NCI-H2196 treated with DMSO at 0.1 percent for 48 hours (cell line): ENCODE results near the gene KRTAP10-6.
"Not testable (repeated sequence)": the region's sequence is repeated elsewhere in the genome, so short reads cannot be mapped to it uniquely, and the experiment has no call there.

Experiments
- DNase-seq: peaks from one replicate; lab custom pipeline; 2025; ENCODE audit not compliant: unreplicated experiment; lab: John Stamatoyannopoulos, UW

The KRTAP10-6 gene

DNA sequence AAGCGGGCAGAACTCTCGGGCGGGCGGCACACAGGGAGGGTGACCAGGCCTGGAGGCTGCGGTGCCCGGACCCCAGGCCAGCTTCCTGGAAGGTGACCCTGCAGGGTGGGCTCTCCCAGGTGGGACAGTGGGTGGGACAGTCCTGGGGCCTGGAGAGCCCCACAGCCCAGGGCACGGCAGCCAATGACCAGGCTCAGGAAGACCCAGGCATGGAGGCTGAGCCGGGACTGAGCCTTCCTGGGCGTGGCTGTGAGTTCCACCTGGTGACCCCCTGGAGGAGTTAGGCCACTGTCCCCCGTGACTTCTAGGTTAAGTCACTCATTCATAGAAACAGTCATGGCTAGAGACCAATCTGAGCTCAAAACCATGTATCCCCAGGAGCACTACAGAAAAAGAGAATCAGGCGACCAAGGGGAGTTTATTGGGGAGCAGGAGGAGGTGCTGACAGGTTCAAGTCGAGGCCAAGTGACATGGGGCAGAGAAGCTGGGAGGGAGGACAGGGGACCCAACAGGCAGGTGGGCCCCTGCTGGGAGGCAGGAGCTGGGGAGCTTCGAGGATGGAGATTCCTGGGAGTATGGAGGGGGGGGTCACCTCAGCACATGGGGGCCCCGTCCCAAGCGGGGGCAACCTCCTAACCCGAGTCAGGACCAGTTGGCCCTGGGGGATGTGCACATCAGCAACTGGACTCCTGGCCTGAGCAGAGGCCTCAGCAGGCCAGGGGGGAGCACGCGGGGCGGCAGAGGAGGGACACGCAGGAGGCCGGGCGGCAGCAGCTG, 13.1 kb downstream of the KRTAP10-6 start:
- no peak for DNase-seq

DNA sequence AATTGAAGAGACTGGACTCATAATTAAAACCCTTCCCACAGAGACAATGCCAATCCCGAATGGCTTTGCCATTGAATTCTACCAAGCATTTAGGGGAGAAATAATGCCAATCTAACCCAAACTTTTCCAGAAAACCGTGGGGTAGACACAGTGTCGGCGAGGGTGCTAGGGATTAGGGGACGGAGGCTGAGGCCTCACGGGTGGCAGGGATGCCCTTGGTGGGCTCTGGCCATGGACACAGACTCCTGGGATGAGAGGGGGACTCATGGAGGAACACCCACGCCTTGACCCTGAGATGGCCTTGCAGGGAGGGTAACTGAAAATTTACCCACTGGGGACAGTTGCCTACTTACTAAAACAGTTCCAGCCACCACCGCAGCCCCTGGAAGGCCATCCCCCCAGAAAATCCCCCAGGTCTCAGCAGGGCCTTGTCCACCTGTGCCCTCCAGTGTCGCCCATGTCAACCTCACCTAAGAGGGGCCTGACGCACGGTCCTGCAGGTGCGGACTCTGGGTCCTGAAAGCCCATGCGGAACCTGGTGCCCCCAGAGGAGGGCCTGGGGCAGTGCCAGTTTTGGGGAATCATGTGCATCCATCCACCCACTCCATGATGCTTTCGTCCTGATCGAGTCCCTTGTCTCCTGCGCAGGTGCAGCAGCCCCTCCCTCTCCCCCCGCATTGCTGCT, 13.8 kb downstream of the KRTAP10-6 start:
- DNase-seq = no peak

DNA sequence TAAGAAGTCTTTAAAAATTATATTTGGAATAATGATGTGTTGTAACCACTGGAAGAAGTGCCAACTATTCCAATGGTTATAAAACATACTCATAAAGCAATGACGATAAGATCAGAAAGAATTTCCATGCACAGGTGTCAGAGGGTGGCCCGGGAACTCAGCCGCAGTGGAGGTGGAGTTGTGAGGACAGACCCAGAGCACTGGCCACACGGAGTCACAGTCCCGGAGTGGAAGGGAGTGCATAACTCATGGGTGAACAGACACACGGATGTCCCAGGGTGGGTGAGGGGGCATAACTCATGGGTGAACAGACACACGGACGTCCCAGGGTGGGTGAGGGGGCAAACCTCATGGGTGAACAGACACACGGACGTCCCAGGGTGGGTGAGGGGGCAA, 16.3 kb downstream of the KRTAP10-6 start:
- DNase-seq = no peak

DNA sequence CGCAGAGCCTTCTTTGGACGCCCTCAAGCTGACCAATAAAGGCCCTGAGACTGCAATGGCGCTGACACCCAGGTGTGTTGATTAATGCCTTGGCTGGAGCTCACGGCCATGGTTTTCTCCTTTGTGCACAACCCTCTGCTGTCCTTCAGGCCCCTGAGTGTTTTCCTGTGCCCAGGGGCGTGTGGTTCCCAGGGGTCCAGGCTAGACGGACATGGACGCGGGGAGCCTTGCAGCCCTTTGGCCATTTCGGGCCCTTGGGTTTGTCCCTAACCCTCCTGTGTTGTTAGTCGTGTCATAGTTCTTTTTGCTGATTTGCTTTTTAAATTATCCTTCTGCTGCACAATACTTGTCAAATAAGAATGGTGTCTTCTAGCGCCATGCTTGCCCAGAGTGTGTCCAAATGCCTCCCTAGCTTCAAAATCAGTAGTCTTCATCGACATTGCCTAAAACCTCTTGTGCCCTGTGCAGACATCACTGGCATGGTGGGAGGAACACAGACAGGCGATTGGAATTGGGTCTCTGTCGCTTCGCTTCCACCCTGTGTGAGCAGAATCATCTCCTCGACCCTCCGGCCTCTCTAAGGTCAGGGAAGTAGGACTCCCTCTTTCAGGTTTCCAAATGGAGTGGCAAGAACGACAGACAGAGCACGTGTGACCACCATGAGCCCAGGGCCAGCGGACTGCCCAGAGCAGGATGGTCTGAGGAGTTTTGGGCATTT, 16.8 kb downstream of the KRTAP10-6 start:
- DNase-seq = no peak

DNA sequence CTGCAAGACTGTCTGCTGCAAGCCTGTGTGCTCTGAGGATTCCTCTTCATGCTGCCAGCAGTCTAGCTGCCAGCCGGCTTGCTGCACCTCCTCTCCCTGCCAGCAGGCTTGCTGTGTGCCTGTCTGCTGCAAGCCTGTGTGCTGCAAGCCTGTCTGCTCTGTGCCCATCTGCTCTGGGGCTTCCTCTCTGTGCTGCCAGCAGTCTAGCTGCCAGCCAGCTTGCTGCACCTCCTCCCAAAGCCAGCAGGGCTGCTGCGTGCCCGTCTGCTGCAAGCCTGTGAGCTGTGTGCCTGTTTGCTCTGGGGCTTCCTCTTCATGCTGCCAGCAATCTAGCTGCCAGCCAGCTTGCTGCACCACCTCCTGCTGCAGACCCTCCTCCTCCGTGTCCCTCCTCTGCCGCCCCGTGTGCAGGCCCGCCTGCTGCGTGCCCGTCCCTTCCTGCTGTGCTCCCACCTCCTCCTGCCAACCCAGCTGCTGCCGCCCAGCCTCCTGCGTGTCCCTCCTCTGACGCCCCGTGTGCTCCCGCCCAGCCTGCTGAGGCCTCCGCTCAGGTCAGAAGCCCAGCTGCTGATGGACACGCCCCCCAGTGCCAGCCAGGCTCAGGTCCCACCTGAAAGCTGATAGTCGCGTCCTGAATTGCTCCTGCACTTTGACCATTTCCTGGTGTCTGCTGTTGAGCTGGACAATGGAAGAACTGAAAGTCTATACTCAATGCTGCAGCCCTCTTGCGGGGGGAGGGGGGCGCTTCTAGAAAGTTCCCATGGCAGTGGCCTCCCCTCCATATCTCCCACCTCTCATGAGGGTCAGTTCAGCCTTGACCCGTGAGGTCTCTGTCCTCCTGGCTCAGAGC, 17.6 kb downstream of the KRTAP10-6 start:
- DNase-seq = no peak

DNA sequence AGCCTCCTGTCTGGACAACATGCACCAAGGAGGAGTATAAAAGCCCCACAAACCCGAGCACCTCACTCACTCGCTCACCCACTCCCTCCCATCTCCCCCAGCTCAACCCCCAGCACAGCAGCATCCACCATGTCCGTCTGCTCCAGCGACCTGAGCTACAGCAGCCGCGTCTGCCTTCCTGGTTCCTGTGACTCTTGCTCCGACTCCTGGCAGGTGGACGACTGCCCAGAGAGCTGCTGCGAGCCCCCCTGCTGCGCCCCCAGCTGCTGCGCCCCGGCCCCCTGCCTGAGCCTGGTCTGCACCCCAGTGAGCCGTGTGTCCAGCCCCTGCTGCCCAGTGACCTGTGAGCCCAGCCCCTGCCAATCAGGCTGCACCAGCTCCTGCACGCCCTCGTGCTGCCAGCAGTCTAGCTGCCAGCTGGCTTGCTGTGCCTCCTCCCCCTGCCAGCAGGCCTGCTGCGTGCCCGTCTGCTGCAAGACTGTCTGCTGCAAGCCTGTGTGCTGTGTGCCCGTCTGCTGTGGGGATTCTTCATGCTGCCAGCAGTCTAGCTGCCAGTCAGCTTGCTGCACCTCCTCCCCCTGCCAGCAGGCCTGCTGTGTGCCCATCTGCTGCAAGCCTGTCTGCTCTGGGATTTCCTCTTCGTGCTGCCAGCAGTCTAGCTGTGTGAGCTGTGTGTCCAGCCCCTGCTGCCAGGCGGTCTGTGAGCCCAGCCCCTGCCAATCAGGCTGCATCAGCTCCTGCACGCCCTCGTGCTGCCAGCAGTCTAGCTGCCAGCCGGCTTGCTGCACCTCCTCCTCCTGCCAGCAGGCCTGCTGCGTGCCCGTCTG, 18.5 kb downstream of the KRTAP10-6 start, which contains the start of gene KRTAP10-4:
Gene KRTAP10-4 (plus strand): TSS at position 100 of the 827 bp plus-strand sequence. CDS start 30 bp downstream, at position 130.
- not testable (repeated sequence) for DNase-seq

DNA sequence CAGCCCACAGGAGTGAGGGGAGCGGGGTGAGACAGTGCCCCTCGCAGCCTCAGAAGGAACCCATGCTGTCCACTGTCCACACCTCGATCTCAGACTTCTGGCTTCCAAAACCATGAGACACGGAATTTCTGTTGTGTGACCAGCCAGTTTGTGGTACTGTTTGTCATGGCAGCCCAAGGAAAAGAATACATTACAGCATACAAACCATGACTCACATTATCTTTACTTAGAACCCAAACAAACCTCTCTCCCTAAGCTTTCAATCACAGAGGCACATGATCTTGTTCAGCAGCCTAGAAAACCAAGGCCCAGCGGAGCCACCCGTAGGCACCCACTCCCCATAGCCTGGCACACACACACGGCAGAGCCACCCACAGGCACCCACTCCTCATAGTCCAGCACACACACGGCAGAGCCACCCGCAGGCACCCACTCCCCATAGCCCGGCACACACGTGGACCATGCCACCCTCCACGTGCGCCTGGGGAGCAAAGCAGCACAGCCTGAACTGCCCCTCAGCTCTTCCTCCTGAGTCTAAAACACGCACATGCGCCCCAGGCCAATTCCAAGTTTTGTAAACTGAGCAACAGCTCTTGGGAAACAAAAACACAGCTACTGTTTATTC, 19.2 kb downstream of the KRTAP10-6 start:
- no peak for DNase-seq

DNA sequence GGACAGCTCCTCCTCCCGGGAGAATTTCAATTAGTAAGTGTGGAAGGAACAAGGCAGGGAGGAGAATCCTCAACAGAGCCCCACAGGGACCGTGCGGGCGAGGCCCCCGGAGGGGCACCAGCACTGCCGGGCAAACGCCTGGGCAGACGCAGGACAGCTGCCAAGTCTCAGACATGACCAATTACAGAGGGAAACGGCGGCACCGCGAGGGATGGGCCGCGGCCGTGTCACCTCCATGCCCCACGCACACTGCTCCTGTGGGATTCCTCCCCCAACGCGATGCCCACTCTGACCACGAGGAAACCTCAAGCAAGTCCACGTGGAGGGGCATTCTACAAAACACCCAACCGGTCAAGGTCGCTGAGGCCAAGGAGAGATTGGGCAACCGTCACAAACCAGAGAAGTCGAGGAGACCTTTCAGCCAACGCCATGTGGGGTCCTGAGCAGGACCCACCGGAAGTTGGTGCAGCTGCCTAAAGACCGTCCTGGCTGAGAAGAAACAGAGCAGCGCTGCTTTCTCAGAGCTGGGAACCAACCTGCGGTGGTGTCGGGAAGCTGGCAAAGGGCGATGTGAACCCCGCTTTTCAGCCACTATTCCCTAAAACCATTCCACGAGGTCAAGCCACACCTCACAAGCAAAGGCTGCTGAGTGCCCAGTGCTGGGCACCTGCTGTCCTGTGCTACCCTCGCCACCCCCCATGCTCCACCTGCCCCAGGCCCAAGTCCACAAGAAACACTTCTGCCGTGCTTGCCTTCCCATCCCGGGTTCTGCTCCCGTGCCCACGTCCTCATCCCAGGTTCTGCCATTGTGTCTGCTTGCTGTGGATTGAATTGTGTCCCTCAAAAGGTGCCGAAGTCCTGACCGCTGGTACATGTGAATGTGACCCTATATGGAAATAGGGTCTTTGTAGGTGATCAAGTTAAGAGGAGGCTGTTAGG, 20.2 kb downstream of the KRTAP10-6 start:
- no peak for DNase-seq

DNA sequence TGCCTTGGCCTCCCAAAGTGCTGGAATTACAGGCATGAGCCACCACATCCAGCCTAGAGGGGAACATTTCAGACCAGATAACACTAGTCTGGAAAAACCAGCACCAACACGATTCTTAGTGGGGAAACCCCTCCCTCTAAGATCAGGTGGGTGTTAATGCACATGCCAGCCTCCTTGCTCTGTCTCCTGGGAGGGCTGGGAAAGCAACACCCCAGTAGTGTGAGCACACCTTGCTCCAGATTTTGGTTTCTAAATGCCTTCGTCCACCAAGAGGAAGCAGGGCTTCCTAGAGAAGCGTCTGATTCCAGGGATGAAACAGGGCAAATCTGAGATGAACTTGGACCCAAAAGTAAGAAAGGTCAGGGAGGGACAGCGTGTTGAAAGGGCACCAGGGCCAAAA, 21.0 kb downstream of the KRTAP10-6 start:
- DNase-seq = no peak

DNA sequence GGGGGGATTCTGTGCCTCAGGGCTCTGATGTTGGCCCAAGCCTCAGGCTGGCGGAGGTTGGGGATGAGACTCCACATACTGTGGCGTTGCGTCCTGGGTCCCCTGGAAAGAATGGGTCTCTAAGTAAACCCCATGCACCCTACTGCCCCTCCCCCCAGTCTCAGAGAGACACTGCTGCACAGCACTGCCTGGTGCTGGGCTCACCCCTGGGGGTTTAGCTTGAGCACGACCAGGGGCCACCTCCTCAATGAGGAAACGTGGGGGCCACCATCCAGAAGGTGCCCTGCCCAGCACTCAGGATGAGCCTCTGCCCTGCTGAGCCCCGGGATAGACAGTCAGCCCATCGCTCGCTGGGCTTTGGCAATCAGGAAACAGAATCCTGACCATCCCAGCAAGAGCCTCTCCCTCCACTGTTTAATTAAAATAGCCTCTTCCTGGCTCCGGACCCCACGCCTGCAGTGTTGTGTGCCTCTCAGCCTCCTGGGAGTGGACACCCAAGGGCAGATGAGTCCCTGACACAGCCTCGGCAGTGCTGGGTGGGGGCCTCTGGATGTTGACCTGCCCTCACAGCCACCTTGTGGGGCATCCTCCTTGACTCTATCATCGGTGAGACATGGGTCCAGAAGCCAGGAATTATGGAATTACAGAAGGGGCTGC, 22.3 kb downstream of the KRTAP10-6 start:
- DNase-seq = no peak

DNA sequence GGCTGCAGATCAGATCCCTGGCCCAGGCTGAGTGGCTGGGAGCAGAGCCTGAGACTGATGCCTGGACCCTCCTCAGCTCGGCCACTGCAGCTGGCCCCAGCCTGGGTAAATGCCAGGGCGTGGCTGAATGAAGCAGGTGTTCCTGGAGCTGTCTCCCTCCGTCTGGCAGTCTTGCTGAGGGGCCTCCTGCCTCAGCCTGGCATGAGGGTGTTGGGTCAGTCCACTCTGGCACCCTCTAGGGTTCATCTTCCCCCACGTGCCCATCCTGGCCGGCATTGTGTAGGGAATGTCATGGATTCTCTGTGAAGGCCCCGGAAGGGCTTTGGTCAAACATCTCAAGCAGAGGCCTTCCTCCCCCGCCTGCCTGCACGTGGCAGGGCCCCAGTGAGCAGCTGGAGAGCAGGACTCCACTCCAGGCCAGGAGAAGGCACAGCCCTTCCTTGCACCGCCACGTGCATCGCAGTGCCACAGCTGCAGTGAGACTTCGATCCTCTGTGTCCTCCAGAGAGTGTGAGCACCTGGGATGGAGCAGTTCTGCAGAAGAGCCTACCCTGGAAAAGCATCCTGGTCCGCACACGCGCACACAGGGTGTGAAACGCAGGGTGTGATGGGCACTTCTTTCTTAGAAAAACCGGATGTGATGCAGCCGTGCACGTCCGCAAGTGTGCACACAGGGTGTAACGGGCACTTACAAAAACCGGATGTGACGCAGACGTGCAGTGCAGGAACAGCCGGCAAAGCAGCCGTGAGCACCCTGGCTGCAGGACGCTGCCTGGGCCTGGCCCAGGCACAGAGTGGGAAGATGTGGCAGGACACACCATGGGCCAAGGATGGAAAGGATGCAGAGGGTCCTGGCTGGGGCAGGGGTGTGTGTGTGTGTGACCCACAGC, 23.4 kb downstream of the KRTAP10-6 start:
- DNase-seq = no peak

DNA sequence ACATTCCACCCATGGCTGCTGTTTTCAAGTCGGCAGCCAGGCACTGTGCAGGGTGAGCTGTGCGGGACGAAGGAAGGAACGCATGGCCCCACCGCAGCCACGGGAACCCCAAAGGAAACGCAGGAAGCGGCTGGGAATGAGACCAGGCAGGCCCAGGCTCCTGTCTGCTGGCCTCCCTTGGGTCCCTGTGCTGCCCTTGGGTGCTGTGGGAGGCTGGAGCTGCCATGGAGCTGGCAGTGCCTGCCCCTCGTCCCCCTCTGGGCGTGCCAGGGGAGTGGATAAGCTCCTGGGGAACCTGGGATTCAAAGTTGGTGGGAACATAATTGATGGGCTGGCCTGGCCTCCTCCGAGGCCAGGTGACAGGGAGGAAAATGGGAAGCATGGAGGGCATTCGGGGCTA, 24.0 kb downstream of the KRTAP10-6 start:
- DNase-seq = no peak

DNA sequence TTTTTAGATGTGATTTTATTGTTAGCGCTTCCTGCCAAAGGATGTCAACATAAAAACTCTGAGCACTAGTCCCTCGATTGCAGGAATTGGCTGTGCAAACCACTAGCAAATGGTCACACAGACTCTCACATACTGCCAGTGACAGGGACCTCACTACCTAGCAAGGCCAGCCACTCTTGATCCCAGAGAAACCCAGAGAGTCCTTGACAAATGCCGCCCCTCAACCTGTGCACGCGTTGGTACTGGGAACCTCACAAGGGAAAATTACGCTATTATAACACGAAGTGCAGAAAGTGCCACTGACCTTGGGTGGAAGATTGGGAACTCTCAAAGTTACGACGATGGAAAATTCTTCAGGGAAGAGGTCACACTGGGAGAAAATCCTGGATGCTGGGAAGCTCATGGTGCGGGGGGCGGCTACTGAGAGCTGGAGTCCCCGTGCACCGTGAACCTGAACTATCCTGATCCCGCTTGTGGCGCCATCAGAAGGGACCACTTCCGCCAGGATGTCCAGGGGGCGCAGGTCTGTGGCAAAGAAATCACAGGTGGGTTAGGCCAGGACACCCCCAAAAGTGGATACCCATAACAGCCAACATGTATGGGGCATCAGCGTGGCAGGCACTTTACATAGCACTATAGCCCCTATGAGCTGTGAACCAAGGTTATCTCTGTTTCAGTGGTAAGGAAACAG, 24.7 kb downstream of the KRTAP10-6 start:
- DNase-seq = no peak

DNA sequence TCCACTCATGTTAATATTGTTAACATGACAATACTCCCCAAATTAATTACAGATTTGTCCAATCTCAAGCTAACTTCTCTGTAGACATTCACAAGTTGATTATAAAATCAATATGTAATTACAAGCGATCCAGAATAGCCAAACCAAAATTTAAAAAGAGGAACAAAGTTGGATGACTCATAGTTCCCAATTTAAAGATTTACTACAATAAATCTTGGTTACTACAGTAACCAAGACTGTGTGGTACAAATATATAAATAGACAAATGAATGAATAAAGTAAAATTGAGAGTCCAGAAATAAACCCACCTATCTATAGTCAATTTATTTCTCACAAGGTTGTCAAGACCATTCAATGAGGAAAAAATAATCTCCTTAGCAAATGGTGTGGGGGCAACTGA, 25.9 kb downstream of the KRTAP10-6 start:
- no peak for DNase-seq

DNA sequence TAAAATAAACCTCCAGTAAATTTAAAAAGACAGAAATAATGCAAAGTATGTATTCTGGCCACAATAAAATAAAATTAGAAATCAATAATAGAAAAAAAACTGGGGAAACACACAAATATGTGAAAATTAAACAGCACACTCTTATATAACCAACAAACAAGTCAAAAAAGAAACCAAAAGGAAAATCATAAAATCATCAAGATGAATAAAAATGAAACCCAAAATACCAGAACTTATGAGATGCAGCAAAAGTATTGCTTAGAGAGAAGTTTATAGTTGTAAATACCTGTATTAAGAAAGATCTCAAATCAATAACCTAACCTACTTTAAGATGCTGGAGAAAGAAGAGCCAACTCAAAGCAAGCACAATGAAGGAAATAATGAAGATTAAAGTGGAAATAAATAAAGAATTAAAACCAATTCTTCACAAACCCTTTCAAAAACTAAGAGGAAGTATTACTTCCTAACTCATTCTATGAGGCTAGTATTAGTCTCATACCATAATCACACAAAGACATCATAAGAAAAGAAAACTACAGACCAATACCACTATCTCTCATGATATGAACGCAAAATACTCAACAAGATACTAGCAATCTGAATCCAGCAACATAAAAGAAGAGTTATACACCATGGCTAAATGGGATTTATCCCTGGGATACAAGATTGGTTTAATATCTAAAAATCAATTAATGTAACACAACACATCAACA, 27.3 kb downstream of the KRTAP10-6 start:
- no peak for DNase-seq

DNA sequence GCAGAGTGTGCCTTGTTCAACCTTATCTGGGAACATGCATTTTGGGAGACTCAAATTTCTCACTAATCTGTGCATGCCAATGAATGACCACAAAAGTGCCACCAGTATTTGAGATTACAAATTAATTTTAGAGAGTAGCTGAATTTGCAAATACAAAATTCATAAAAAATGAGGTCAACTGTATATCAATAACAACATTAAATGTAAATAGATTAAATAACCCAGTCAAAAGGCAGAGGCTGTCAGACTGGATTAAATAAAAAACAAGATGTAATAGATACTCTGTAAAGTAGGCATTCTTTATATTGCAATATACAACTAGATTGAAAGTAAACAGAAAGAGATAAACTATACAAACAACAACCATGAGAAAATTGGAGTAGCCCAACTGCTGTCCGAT, 28.2 kb downstream of the KRTAP10-6 start:
- no peak for DNase-seq
